MM.1S (cell line): ENCODE results near the gene PPA2.

Experiments
- CTCF ChIP-seq: fragments of 300-600 bp; sonication (generic); IDR thresholded peaks from 2 replicates; pipeline ENCODE4 v1.5.1; 2016; ENCODE audit warnings: antibody characterized with exemption, low read length, mixed read lengths
- EZH2phosphoT487 ChIP-seq: fragments of 300-600 bp; sonication (generic); IDR thresholded peaks from 2 replicates; pipeline ENCODE4 v1.6.1; 2018; ENCODE audit warnings: antibody characterized with exemption, low read length

- TF ChIP-seq CTCF (no peak), EZH2phosphoT487 (no peak)
Measured at GRCh38 chr4:105357258-105357980, 116.4 kb downstream of the PPA2 start.
